ENCODE measurements around the gene MAP4K5.

Gene MAP4K5

DNA sequence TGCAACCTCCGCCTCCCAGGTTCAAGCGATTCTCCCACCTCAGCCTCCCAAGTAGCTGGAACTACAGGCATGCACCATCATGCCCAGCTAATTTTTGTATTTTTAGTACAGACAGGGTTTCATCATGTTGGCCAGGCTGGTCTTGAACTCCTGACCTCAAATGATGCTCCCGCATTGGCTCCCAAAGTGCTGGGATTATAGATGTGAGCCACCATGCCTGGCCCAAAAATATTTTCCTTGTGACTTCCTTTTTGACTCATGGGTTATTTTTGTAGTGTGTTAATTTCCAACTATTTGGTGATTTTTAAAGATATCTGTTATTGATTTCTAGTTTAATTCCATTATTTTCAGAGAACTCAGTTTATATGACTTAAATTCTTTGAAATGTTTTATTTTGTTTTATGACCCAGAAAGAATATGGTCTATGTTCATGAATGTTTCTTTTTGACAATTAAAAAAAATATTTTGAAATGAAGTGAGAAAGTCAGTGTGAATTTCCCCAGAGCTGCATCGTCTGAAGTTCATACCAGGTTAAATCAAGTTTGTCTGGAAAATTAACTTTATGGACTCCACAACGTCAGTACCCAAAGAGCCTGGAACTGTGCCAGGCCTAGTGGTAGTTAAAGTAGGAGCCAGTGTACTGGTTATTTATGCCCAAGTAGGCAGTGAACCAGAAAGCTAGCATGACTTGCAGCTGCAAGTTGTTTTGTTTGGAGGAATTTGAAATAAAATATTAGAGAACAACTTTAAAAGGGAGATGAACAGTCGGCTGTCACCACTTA is 132.9 kb downstream of the MAP4K5 start:
- peak; percentile 27 for DNase-seq (ENCODE audit: low spot score)

DNA sequence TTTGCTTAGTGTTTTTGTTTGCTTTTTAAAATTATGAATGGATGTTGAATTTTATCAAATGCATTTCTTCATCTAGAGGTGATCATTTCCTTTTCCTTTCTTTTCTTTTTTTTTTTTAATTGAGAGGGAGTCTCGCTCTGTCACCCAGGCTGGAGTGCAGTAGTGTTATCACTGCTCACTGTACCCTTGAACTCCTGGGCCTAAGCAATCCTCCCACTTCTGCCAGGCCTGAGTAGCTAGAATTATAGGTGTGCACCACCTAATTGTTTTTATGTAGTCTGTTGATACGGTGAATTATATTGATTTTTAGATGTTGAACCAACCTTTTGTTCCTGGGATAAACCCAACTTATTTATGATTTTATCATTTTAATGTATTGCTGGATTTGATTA is 134.2 kb downstream of the MAP4K5 start:
- DNase-seq (ENCODE audit: low spot score), result no peak

DNA sequence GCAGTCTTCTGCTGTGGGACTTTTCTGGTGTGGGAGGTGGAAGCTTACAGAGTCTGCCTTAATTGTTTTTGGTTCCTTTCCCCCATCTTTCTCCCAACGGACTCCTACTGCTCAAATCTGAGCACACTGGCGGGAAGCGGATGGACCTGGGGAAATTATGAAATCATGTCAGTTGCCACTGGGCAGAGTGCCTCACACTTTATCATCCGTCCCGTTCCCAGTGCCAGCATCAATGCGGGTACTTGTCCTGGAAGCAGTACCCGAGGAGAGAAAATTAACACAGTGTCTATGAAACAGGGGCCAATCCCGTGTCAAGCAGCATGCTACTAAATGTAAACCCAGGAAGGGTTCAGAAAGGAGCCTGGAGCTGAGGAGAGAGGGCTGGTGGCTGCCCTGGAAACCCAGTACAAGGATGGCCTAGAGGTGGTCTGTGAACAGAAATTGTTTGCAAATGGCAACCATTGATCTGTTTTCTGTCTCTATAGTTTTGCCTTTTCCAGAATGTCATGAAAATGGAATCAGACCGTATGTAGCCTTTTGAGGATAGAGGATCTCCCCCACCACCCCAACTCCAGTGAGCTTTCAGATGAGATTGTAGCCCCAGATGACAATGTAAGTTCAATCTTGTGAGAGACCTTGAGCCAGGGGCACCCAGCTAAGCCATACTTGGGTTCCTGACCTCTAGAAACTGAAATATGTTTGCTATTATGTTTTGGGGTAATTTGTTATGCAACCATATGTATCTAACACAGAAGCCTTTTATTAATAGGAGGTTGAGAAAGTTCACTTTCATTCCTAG is 134.8 kb downstream of the MAP4K5 start:
- no peak for DNase-seq (ENCODE audit: low spot score)

DNA sequence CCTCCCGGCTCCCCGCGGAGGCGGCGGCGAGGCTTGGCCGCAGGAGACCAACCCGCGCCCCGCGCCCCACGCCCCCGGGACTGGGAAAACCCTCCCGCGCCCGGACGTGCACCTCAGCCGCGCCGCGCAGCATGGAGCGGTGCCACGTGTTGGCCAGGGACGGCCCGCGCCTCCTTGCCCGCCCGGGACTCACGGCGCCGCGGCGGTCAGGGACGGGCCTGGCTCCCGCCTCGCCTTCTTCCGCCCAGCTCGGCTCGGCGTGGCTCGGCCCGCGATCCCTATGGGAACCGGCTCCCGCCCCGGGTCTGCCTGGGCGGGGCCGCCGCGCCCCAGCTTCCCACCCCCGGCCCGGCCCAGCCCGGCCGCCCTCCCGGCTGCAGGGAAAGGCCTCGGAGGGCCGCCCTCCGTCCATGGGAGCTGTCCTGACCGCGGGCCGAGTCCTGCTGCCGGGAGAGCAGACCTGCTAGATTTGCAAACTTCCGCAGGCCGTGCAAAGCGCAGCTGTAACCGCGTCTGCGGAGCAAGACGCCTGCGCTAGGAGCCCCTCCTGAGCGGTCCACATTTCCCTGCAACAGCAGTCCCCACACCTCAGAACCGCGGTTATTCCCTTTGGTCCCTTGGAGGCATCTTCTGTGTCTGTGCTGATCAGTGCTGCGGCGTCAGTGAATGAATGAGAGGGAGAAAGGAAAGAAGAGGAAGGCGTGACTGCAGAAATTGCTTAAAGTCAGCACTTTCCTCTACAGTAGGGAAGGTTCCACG is 135.6 kb downstream of the MAP4K5 start, which contains the start of gene CDKL1:
Gene CDKL1 (minus strand): TSS at position 251 of the 759 bp plus-strand sequence. CDS start 1,013 bp downstream, outside the sequence.
- DNase-seq (ENCODE audit: low spot score), result peak; percentile 59

DNA sequence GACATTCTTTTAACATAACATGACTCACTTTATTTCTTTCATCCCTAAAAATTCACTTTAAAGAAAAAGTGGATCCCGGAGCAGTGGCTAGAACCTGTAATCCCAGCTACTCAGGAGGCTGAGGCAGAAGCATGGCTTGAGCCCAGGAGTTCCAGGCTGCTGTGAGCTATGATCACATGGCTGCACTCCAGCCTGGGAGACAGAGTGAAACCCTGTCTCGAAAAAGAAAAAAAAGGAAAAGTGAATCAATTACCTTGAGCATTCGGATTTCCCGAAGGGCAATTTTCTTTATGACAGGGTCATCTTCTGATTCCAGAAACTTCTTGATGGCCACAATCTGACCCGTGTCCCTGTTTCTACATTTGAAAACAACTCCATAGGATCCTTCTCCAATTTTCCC is 136.9 kb downstream of the MAP4K5 start:
- DNase-seq (ENCODE audit: low spot score), result no peak

DNA sequence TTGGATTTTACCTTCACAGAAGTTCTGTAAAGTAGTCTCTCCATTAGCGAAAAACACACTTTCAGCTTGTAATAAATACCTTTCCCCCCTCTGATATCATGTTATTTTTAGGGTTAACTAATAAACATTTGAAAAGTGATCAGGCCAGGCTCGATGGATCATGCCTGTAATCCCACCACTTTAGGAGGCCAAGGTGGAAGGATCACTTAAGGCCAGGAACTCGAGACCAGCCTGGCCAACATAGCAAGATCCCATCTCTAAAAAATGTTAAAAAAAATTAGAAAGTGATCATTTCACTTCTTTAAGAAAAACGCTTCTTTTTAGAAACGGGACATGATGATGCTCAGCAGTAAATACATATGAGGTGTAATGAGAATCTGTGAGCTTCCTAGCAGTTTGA is 137.7 kb downstream of the MAP4K5 start:
- no peak for DNase-seq (ENCODE audit: low spot score)

DNA sequence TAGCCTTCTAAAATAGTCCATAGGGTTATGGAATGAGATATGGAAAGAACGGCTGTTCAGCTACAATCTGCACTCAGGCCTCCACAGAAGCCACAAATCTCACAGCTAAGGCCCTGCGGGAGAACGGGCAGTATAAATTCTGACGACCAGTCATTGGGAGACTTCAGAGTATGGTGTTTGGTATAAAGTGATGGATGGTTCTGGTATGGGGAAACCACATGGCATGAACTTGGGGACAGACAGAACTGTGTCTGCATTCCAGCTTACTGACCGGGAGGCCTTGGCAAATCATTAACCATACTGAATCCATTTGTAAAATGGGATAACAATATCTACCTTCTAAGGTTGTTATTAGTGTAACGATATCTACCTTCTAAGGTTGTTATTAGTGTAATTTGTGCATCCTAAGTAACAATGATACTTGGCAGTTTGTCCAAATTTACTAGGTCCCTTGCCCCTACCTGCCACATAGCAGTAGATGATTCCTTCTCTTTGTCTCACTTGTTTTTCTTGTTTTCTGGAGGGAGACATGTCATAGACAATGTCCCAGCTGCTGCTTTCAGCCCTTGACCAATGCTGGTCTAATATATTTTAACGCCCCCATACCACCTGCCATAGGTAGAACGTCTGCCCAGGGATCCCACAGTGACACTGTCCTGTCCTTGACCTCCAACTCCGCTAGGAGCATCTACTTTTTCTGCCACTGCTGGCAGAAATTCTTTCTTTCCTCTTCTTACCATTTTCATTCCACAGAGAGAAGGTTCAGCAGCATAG is 142.5 kb downstream of the MAP4K5 start:
- DNase-seq (ENCODE audit: low spot score), result no peak

DNA sequence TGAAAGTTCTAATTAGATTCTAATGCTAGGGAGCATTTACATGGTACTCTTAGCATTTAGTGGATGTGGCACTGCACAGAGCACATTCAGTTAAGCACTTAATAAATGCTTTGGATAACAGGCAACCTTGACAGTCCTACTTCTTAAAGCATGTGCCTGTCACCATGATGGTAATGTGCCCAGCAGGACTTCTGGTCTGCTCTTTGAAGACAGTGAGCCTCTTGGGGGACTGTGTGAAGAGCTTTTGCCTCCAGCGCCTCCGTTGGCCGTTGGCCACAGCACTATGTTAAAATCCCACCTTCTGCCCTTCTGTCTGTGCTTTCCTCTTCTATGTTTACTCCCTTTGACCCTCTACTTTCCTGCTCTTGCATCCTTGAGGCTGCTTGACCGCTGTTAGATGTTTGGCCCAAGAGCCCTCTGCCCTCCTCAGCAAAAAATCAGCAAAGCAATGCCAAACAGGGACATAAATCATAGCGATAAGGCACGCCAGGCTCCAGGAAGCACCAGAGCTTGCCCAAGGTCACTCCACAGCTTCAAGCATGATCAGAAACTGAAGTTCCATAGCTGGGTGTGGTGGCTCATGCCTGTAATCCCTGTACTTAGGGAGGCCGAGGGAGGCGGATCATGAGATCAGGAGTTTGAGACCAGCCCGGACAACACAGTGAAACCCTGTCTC is 144.0 kb downstream of the MAP4K5 start:
- DNase-seq (ENCODE audit: low spot score), result no peak

DNA sequence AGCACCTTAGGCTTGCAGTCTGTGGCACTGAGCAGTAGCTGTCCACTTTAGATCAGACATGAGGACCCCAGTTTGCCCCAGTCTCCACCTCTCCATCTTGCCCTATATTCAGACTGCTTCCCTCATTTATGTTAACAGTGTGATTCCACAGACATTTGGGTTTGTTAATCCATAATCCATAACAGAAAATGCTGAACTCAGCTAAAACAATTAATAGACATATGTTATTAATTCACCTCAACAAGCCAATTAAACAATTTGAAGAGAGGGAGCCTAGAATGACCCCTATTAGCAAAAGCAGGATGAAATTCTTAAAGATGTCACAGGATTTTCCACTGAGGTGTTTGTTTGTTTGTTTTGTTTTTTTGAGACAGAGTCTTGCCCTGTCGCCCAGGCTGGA is 144.8 kb downstream of the MAP4K5 start:
- DNase-seq (ENCODE audit: low spot score), result no peak

DNA sequence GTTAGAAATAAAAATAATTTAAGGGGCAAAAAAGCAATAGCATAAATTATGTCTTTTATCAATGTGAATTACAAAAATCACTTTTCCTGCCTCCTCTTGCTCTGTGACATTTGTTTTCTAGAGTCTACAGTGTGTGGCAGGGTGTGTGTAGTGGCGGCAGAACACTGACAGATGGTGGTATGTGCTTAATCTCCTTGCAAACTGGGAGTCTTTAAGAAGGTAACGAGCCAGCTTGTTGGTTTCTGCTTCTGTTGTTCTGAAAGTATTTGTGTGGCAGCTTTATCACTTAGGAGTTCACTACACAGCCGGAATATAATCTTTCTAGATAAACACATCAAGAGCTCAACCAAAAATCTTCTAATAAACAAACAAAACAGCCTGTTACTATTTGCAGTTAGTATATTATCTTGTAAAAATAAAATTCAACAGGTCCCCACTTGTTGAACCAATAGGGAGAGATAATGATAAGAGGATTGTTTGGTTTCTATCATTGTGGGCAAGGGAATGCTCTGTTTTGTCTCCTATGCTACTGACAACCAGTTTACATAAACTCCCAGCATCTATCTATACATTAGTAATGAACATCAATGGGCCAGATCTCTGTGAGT is 148.6 kb downstream of the MAP4K5 start:
- DNase-seq (ENCODE audit: low spot score), result no peak

DNA sequence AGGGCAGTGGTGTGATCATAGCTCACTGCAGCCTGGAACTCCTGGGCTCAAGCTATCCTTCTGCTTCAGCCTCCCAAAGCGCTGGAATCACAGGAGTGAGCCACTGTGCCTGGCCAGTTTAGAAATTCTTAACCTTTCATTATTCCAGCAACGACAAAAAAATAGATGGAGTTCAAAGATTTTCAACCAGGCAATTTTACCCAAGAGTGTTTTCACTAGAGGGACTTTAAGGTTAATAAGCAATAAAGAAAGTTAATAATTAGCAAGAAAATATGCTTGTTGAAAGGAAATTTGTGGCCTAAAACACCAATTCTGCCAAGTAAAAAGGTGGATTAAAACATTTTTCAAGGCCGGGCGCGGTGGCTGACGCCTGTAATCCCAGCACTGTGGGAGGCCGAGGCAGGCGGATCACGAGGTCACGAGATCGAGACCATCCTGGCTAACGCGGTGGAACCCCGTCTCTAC is 150.5 kb downstream of the MAP4K5 start:
- no peak for DNase-seq (ENCODE audit: low spot score)

DNA sequence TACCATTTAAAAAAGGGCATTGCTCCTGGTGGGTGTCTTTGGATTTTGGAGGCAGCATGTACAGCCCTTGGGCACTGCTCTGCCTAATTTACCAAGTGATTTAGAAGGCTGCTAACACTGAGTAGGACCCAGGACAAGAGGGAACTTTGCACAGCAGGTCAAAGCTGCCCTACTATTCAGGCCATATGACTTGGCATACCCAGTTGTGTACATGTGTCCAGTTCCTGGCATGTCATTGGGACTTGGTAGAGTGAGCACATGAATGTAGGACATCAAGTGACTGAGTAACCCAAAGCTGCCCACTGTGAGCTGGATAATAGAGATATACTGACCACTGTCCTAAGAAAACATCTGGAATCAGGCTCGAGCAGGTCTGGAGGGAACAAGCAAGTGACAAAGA is 151.4 kb downstream of the MAP4K5 start:
- no peak for DNase-seq (ENCODE audit: low spot score)

DNA sequence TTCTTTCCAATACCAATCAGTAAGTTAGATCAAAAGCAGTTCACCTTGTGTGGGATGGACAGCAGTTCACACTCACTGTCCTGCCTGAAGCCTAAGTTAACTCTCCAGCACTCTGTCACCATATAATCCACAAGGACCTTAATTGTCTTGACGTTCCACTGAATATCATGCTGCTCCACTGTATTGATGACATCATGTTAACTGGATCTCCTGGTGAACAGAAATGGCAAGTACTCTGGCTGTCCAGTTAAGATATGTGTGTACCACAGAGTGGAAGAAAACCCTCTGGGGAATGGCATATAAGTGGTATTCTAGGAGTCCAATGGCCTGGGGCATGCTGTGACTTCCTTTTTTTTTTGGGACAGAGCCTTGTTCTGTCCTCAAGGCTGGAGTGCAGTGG is 151.9 kb downstream of the MAP4K5 start:
- no peak for DNase-seq (ENCODE audit: low spot score)

DNA sequence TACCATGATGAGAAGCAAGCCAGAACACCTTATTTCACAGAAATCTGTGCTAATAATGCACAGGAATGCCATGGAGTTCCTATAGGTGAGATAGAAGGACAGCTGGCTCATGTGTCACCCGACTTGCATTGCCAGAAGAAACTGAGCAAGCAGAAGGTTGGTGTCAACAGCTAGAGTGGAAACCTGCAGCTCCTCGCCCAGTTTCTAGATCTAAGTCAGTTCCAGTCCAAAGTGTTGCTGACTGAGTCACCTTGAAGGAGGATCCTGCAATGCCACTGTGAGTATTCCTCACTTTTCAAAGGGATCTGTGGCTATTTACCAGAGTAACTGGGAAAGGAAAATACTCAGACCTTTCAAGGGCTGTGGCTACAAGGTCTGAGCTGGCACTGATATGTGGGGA is 152.8 kb downstream of the MAP4K5 start:
- no peak for DNase-seq (ENCODE audit: low spot score)

DNA sequence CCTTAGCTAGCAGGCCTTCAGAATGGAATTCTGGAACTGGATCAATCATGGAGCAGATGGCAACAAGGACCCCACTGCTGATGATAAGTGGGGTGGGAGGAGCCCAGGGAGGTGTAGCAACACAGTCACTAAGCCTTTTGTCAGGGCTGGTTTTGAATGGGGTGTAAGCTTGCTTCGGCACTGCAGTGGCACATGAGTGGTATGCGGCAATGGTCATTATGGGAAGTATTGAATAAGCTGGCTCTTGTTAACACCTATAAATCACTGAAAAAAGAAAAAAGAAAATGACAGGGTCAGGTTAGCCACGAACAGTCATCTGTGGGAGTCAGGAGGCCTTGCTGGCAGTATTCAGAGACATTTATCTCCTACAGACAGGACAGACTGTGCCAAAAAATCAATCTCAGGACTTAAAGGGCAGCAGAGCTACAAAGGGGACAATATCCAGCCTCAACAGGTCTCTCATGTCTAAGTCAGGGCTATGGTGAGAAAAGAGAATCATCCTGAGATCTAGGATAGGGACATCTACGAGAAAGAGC is 154.8 kb downstream of the MAP4K5 start:
- DNase-seq (ENCODE audit: low spot score), result no peak

DNA sequence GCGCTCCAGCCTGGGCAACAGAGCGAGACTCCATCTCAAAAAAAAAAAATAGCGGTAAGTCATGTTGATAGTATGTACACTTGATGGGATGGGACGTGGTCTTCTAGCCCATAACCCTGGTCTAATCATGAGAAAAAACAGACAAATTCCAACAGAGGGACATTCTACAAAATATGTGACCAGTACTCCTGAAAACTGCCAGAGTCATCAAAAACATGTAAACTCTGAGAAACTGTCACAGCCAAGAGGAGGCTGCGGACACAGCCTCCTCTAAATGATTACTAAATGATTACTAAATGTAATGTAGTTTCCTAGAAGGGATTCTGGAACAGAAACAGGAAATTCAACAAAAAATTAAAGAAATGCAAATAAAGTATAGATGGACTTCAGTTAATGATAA is 156.6 kb downstream of the MAP4K5 start:
- no peak for DNase-seq (ENCODE audit: low spot score)

DNA sequence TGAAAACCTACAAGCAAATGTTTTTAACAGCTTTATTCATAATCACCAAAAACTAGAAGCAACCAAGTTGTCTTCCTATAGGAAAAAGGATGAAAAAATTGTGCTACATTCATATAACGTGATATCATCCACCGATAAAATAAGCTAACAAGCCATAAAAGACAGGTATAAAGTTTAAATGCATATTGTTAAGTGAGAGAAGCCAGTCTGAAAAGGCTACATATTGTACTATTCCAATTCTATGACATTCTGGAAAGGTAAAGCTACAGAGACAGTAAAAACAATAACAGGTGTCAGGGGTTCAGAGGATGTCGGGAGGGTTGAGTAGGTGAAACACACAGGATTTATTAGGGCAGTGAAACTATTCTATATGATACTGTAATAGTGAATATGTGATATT is 158.4 kb downstream of the MAP4K5 start:
- no peak for DNase-seq (ENCODE audit: low spot score)

DNA sequence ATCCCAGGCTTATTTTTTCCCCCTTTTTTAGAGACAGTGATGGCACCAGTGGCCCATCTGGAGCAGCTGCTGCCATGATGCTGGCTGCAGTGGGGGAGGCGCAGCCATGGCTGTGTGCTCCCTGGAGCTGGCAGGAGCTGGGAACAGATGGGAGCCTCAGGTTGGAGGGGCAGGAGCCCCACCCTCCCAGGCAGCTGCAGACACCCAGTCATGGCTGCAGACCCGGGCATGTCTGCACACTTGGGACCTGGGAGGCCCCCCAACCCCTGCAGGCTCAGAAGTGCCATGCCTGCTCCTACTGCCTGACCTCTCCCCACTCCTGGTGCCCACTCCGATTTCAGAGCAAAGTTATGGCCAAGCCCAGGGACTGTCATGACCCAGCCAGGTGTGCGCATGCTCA is 160.8 kb downstream of the MAP4K5 start:
- no peak for DNase-seq (ENCODE audit: low spot score)
